MM.1S (cell line): ENCODE measurements around the gene STK4.

Source experiments
- EZH2phosphoT487 ChIP-seq: fragments of 300-600 bp; sonication (generic); IDR thresholded peaks from 2 replicates; pipeline ENCODE4 v1.6.1; 2018; ENCODE audit warnings: antibody characterized with exemption, low read length
- TF ChIP-seq, protein P1 (sequence below): fragments of 300-600 bp; sonication (generic); IDR thresholded peaks from 2 replicates; pipeline ENCODE4 v1.5.1; 2016; ENCODE audit warnings: antibody characterized with exemption, low read length, mixed read lengths

DNA sequence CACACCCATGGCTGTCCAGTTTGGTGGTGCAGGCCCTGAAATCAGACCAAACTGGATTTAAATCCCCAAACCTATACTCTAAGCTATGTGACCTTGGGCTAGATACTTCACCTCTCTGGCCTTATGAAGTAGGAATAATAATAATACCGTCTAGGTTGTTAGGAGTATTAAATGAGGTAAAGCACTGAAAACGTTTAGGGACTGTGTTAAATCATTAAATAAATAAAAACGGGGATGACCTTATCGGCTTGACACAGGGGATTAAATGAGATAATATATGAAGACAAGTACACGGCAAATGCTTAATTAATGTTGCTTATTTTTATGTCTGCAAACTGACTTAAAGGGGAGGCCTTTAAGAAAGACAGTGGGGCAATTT lies 672 bp upstream of the STK4 start:
- TF ChIP-seq, protein P1, sequence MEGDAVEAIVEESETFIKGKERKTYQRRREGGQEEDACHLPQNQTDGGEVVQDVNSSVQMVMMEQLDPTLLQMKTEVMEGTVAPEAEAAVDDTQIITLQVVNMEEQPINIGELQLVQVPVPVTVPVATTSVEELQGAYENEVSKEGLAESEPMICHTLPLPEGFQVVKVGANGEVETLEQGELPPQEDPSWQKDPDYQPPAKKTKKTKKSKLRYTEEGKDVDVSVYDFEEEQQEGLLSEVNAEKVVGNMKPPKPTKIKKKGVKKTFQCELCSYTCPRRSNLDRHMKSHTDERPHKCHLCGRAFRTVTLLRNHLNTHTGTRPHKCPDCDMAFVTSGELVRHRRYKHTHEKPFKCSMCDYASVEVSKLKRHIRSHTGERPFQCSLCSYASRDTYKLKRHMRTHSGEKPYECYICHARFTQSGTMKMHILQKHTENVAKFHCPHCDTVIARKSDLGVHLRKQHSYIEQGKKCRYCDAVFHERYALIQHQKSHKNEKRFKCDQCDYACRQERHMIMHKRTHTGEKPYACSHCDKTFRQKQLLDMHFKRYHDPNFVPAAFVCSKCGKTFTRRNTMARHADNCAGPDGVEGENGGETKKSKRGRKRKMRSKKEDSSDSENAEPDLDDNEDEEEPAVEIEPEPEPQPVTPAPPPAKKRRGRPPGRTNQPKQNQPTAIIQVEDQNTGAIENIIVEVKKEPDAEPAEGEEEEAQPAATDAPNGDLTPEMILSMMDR = no peak
- no peak for TF ChIP-seq EZH2phosphoT487
